Measurements from ENCODE around the gene SPAAR. TPM values are rescaled to one million over a fixed set of nuclear protein-coding genes. Genes with fewer than 3 reads are reported as not detected.
"Not testable (repeated sequence)": the region's sequence is repeated elsewhere in the genome, so short reads cannot be mapped to it uniquely, and the experiment has no call there.

SPAAR gene
- total RNA-seq, 2 experiments from 2014 or later, result not detected

DNA sequence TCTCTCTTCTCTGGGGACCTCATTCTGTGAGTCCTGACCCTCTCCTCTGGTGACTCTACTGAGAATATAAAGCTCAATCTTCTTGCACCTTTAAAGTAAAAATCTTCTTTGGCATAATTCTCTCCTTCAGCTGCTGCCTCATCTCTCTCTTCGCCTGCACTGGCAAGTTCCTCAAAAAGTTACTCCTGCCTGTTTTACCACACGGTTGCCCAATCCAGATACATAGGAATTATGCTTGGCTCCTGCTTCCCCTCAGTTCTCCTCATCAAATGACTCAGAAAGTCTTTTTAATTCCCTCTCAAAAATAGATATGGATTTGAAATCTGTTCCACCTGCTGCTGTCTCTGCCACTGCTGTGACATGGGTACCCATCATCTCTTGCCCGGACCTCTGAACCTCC is 17.6 kb upstream of the SPAAR start:
- H3K36me3 Mint-ChIP-seq, result no peaks in the 10 kb centered on the region
- H3K4me3 Mint-ChIP-seq, result no peak overlapping the region
- no peak overlapping the region for H3K27ac Mint-ChIP-seq
- H3K27me3 Mint-ChIP-seq, result peaks cover 11% of the 10 kb centered on the region
- H3K4me1 Mint-ChIP-seq, result no peaks in the 10 kb centered on the region
- no peaks in the 10 kb centered on the region for H3K9me3 Mint-ChIP-seq
- DNase-seq, result no peak

DNA sequence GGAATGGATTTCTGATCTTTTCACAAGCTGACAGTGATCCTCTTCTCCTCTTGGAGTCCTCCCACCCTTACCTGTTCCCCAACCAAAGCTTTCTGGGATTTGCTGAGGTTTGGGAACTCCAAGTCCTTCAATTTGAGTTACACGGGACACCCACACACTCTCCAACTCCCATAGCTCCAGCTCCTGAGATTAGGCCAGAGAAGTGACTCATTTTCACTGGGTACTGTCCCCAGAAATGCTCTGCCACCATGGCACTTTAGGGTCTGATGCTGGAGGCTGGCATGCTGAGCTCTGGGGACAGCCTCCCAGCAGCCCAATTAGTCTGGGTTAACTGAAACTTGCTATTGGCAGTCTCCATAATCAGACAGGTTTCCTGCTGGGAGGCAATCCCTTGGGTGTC is 17.2 kb upstream of the SPAAR start:
- no peak overlapping the region for H3K27ac Mint-ChIP-seq
- no peak for DNase-seq
- no peaks in the 10 kb centered on the region for H3K36me3 Mint-ChIP-seq
- peaks cover 11% of the 10 kb centered on the region for H3K27me3 Mint-ChIP-seq
- H3K4me1 Mint-ChIP-seq, result no peaks in the 10 kb centered on the region
- no peaks in the 10 kb centered on the region for H3K9me3 Mint-ChIP-seq
- H3K4me3 Mint-ChIP-seq, result no peak overlapping the region

GRCh38 chr9:35896570-35896969 is 12.7 kb upstream of the SPAAR start:
- DNase-seq, result no peak
- H3K27ac Mint-ChIP-seq, result no peak overlapping the region
- no peaks in the 10 kb centered on the region for H3K4me1 Mint-ChIP-seq
- H3K27me3 Mint-ChIP-seq, result peaks cover 13% of the 10 kb centered on the region
- no peaks in the 10 kb centered on the region for H3K36me3 Mint-ChIP-seq
- H3K4me3 Mint-ChIP-seq, result no peak overlapping the region
- no peaks in the 10 kb centered on the region for H3K9me3 Mint-ChIP-seq

- H3K4me1 Mint-ChIP-seq, H3K27me3 Mint-ChIP-seq, H3K9me3 Mint-ChIP-seq, H3K27ac Mint-ChIP-seq, H3K36me3 Mint-ChIP-seq, DNase-seq, H3K4me3 Mint-ChIP-seq: not testable (repeated sequence)
Measured at GRCh38 chr9:35897376-35898099, 11.8 kb upstream of the SPAAR start.

DNA sequence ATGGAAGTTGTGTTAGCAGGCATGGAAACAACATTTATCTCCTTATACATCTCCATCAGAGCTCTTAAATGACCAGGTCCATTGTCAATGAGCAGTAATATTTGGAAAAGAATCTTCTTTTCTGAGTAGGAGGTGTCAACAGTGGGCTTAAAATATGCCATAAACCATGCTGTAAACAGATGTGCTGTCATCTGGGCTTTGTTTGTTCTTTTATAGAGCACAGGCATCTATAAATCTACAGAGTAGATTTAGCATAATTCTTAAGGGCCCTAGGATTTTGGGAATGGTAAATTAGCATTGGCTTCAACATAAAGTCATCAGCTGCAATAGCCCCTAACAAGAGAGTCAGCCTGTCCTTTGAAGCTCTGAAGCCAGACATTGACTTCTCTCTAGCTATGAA is 11.0 kb upstream of the SPAAR start:
- DNase-seq, result no peak
- Mint-ChIP-seq H3K27ac (no peak overlapping the region), H3K27me3 (peaks cover 12% of the 10 kb centered on the region), H3K9me3 (no peaks in the 10 kb centered on the region), H3K4me1 (peaks cover 6% of the 10 kb centered on the region), H3K36me3 (no peaks in the 10 kb centered on the region), H3K4me3 (no peak overlapping the region)

DNA sequence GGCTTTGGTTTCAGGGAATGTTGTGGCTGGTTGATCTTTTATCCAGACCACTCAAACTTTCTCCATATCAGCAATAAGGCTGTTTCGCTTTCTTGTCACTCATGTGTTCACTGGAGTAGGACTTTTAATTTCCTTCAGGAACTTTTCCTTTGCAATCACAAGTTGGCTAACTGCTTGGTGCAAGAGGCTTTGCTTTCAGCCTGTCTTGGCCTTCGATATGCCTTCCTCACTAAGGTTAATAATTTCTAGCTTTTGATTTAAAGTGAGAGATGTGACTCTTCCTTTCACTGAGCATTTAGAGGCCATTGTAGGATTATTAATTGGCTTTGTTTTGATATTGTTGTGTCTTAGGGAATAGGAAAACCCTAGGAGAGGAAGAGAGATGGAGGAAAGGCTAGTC is 10.3 kb upstream of the SPAAR start:
- H3K36me3 Mint-ChIP-seq, result no peaks in the 10 kb centered on the region
- H3K27me3 Mint-ChIP-seq, result peaks cover 12% of the 10 kb centered on the region
- H3K9me3 Mint-ChIP-seq, result no peaks in the 10 kb centered on the region
- peaks cover 6% of the 10 kb centered on the region for H3K4me1 Mint-ChIP-seq
- no peak overlapping the region for H3K27ac Mint-ChIP-seq
- DNase-seq, result no peak
- no peak overlapping the region for H3K4me3 Mint-ChIP-seq

DNA sequence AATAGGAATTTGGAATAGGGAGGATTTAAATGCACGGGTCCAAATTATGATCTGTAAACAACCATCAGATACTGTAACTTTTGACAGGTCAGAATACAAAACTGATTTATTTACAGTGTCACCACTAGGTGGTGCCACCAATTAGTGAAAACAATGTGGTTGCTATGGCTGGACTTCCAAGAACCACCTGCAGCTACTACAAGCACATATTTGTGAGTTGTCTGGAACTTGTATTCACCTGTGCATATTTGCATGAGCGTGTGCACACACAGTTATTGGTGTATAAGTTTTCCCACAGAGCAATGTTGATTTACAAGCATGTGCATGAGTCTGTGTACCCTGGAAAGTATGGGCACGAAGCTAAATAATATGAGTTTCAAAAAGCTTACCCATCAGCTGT is 6.2 kb upstream of the SPAAR start:
- H3K4me1 Mint-ChIP-seq, result peaks cover 10% of the 10 kb centered on the region
- DNase-seq, result no peak
- no peak overlapping the region for H3K27ac Mint-ChIP-seq
- peaks cover 7% of the 10 kb centered on the region for H3K27me3 Mint-ChIP-seq
- H3K4me3 Mint-ChIP-seq, result no peak overlapping the region
- H3K36me3 Mint-ChIP-seq, result no peaks in the 10 kb centered on the region
- H3K9me3 Mint-ChIP-seq, result no peaks in the 10 kb centered on the region

GRCh38 chr9:35904338-35904737 is 5.0 kb upstream of the SPAAR start:
- Mint-ChIP-seq H3K4me1 (peaks cover 23% of the 10 kb centered on the region), H3K36me3 (no peaks in the 10 kb centered on the region), H3K27me3 (peaks cover 7% of the 10 kb centered on the region), H3K4me3 (no peak overlapping the region), H3K27ac (no peak overlapping the region), H3K9me3 (no peaks in the 10 kb centered on the region)
- DNase-seq, result no peak

DNA sequence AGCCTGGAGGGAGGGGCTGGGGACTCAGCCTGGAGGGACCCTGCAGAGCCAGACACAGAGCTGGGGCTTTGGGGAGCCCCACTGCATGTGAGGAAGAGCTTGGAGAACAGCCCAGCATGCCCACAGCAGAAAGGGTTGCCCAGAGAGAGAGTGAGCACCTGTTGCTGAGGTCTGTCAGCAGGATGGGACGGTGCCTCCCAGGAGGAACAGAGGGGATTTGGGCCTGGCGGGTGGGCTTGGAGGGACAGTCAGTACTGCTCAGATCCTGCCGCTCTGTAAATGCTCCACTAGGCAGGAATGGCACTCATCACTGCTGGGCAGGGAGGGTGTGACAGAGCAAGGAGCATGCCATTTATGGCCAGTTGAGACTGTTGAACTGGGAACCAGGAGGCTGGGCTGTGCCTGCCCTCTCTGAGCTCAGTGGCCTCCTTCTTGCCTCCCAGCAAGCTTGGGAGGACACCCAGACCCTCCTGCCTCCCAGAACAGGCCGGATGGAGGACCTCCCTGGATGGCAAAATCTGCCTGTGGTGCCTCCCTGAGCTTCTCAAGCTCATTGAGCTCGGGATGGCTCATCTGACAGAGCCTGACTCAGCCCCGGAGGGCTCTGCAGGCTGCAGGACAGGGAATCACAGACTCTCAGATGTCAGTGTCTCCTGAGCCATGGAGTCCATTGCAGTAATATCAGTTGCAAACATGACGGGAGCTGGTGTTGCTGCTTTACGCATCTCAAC is 4.1 kb upstream of the SPAAR start:
- no peaks in the 10 kb centered on the region for H3K9me3 Mint-ChIP-seq
- no peak for DNase-seq
- H3K4me3 Mint-ChIP-seq, result no peak overlapping the region
- no peak overlapping the region for H3K27ac Mint-ChIP-seq
- H3K4me1 Mint-ChIP-seq, result peaks cover 28% of the 10 kb centered on the region
- peaks cover 7% of the 10 kb centered on the region for H3K27me3 Mint-ChIP-seq
- no peaks in the 10 kb centered on the region for H3K36me3 Mint-ChIP-seq

- Mint-ChIP-seq H3K4me3 (no peak within 1 kb of the TSS), H3K9me3 (no peaks in the 10 kb centered on the region), H3K27me3 (peaks cover 7% of the 10 kb centered on the region), H3K27ac (no peak within 1 kb of the TSS), H3K4me1 (peaks cover 34% of the 10 kb centered on the region), H3K36me3 (no peaks in the 10 kb centered on the region)
- no peak for DNase-seq
Measured at GRCh38 chr9:35905912-35906679, 3.2 kb upstream of the SPAAR start, which contains the start of gene HRCT1. HRCT1 (plus strand) TSS chr9:35906202; CDS start chr9:35906288, 86 bp downstream.

DNA sequence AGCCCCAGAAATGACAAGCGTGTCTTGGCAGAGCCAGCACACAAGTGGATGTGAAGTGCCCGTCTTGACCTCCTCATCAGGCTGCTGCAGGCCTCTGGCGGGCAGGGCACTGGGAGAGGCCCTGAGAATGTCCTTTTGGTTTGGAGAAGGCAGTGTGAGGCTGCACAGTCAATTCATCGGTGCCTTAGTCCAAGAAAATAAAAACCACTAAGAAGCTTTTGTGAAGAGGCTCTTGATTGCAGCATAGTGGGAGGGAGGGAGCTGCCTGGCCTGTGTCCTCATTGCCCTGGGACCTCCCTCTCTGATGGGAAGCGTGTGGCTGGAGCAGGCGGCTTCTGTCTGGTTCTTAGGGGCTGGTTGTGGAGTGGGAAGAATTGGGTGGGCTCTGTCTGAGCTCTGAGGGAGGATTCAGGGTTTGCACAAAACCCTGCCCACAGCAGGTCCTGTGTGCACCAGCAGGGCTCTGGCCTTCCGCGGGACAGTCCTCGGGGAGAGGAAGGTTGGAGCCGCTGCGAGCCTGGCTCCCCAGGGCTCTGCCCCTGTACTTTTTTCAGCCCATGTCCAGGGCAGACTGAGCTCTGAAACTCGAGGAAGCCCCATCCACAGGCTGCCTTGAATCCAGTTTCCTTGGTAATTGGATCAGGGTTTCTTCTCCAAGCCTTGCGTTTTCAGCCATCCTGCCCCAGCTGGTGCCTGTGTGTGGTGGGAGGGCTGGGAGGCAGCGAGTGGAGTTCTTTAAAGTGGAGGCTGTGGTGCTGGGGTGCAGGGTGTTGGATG is 2.2 kb upstream of the SPAAR start:
- Mint-ChIP-seq H3K9me3 (no peaks in the 10 kb centered on the region), H3K27ac (no peak overlapping the region), H3K4me1 (peaks cover 42% of the 10 kb centered on the region), H3K27me3 (peaks cover 3% of the 10 kb centered on the region), H3K36me3 (no peaks in the 10 kb centered on the region), H3K4me3 (no peak overlapping the region)
- no peak for DNase-seq

GRCh38 chr9:35907711-35908503 is 1.4 kb upstream of the SPAAR start:
- H3K27me3 Mint-ChIP-seq, result peaks cover under 1% of the 10 kb centered on the region
- no peaks in the 10 kb centered on the region for H3K36me3 Mint-ChIP-seq
- peaks cover 40% of the 10 kb centered on the region for H3K4me1 Mint-ChIP-seq
- H3K9me3 Mint-ChIP-seq, result no peaks in the 10 kb centered on the region
- no peak overlapping the region for H3K27ac Mint-ChIP-seq
- no peak overlapping the region for H3K4me3 Mint-ChIP-seq
- no peak for DNase-seq

- Mint-ChIP-seq H3K27ac (no peak overlapping the region), H3K36me3 (no peaks in the 10 kb centered on the region), H3K27me3 (no peaks in the 10 kb centered on the region), H3K9me3 (no peaks in the 10 kb centered on the region), H3K4me3 (no peak overlapping the region), H3K4me1 (peaks cover 36% of the 10 kb centered on the region)
- DNase-seq, result no peak
Measured at GRCh38 chr9:35908504-35909125, 675 bp upstream of the SPAAR start.
